ENCODE data around the gene ERCC5. TPM values are rescaled to one million over a fixed set of nuclear protein-coding genes. Genes with fewer than 3 reads are reported as not detected.

ERCC5 gene
- polyA plus RNA-seq, 1 donor (not counting 4 experiments of a cell fraction or from before 2014, with no cell fraction given), result 40.3 TPM

DNA sequence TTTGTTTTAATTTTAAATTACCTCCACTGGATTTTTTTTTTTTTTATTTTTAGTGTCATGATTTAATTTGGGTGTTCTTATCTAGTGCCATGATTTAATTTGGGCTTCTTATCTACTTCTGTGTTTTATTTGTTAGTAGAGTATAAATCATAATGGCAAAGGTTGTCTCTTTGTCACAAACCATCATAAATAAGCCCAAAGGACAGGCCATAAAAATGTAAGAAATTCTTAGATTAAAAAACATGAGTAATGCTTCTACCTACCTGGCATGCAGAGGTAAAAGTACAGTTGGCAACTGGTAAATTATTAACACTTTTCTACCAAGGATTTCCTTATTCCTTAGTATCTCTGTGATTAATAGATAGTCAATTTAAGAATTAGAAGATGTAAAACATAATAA, 55.2 kb downstream of the ERCC5 start:
- no peaks in the 10 kb centered on the region for H3K9me3 ChIP-seq (ENCODE audit: control insufficient read depth, low read depth, low read length)
- DNase-seq (ENCODE audit: low read depth, low spot score) (no peak), FAIRE-seq (no peak)
- TF ChIP-seq, protein P1, sequence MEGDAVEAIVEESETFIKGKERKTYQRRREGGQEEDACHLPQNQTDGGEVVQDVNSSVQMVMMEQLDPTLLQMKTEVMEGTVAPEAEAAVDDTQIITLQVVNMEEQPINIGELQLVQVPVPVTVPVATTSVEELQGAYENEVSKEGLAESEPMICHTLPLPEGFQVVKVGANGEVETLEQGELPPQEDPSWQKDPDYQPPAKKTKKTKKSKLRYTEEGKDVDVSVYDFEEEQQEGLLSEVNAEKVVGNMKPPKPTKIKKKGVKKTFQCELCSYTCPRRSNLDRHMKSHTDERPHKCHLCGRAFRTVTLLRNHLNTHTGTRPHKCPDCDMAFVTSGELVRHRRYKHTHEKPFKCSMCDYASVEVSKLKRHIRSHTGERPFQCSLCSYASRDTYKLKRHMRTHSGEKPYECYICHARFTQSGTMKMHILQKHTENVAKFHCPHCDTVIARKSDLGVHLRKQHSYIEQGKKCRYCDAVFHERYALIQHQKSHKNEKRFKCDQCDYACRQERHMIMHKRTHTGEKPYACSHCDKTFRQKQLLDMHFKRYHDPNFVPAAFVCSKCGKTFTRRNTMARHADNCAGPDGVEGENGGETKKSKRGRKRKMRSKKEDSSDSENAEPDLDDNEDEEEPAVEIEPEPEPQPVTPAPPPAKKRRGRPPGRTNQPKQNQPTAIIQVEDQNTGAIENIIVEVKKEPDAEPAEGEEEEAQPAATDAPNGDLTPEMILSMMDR (optimal IDR thresholded peaks at IDR 0.05 in 1 of 3, IDR thresholded peaks at IDR 0.05 in 1 of 3, conservative IDR thresholded peaks at IDR 0.05 in 1 of 3; ENCODE audit: extremely low read depth in 1 of 3, insufficient read depth in 2 of 3, low read length in 3 of 3), result no peak
- no peak for TF ChIP-seq EZH2 (IDR thresholded peaks at IDR 0.05; ENCODE audit: low read length)
- no peak overlapping the region for H3K27ac ChIP-seq (ENCODE audit: control insufficient read depth, insufficient read depth, low read length)
- H3K79me2 ChIP-seq (ENCODE audit: control insufficient read depth, insufficient read depth, low read length), result no peaks in the 10 kb centered on the region
- H3K36me3 ChIP-seq (ENCODE audit: control insufficient read depth in 2 of 2, extremely low read depth in 1 of 2, insufficient read depth in 2 of 2, low read length in 2 of 2), result no peaks in the 10 kb centered on the region
- H3K9ac ChIP-seq (ENCODE audit: control insufficient read depth, extremely low read depth, insufficient read depth, low read length), result no peak overlapping the region
- no peak overlapping the region for H2AFZ ChIP-seq (ENCODE audit: control insufficient read depth, low read length)
- H3K4me3 ChIP-seq (ENCODE audit: control insufficient read depth in 2 of 3, extremely low read depth in 1 of 3, insufficient read depth in 2 of 3, low read depth in 1 of 3, low read length in 3 of 3), result no peak overlapping the region
- H3K9me1 ChIP-seq (ENCODE audit: control insufficient read depth, extremely low read depth, insufficient read depth, low read length), result no peaks in the 10 kb centered on the region
- H4K20me1 ChIP-seq (ENCODE audit: control insufficient read depth, extremely low read depth, insufficient read depth, low read length), result no peaks in the 10 kb centered on the region
- H3K27me3 ChIP-seq (ENCODE audit: control insufficient read depth, extremely low read depth, insufficient read depth, low read length), result no peaks in the 10 kb centered on the region
- H3K4me2 ChIP-seq (ENCODE audit: control insufficient read depth, extremely low read depth, insufficient read depth, low read depth, low read length), result no peak overlapping the region
- dilution Hi-C loops (cut with MboI; ENCODE audit: extremely low pct_ligation_motif_present, low sequenced_read_pairs), result no loop called here
- peaks cover 26% of the 10 kb centered on the region for H3K4me1 ChIP-seq (ENCODE audit: control insufficient read depth, extremely low read depth, insufficient read depth, low read length)

DNA sequence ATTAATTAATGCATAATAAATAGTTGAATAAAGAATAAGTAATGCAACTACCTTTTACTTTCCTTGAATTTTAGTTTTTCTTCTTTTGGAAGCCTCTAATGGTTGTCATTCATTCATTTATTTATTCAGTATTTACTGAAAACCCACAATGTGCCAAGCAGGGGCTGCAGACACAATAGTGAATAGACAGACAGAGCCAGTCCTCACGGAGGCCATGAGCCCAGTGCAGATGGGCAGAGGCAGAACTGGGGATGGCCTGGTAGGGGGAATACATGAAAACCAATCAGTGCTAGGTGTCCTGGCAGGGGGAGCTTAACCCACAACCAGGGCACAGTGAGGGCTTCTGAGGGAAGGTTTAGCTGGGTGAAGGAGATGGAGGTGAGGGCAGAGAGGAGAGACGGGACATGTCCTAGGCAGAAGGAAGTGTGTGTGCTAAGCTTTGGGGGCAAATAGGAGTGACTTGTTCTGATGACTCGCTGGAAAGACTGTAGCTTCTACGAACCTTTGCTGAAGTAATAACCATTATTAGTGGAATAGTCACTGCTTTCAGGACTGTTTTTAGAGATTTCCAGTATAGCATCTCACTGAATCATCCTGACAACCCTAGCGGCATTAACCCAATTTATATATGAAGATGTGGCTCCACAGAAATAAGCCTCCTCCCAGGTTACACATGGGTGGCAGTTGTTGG, 55.9 kb downstream of the ERCC5 start:
- Histone ChIP-seq H3K79me2 (ENCODE audit: control insufficient read depth, insufficient read depth, low read length) (no peaks in the 10 kb centered on the region), H3K27ac (ENCODE audit: control insufficient read depth, insufficient read depth, low read length) (no peak overlapping the region), H4K20me1 (ENCODE audit: control insufficient read depth, extremely low read depth, insufficient read depth, low read length) (no peaks in the 10 kb centered on the region), H3K9me3 (ENCODE audit: control insufficient read depth, low read depth, low read length) (no peaks in the 10 kb centered on the region), H3K4me3 (ENCODE audit: control insufficient read depth in 2 of 3, extremely low read depth in 1 of 3, insufficient read depth in 2 of 3, low read depth in 1 of 3, low read length in 3 of 3) (no peak overlapping the region), H3K27me3 (ENCODE audit: control insufficient read depth, extremely low read depth, insufficient read depth, low read length) (no peaks in the 10 kb centered on the region), H3K9me1 (ENCODE audit: control insufficient read depth, extremely low read depth, insufficient read depth, low read length) (no peaks in the 10 kb centered on the region), H2AFZ (ENCODE audit: control insufficient read depth, low read length) (peak overlapping the region; percentile 68), H3K4me2 (ENCODE audit: control insufficient read depth, extremely low read depth, insufficient read depth, low read depth, low read length) (no peak overlapping the region), H3K36me3 (ENCODE audit: control insufficient read depth in 2 of 2, extremely low read depth in 1 of 2, insufficient read depth in 2 of 2, low read length in 2 of 2) (no peaks in the 10 kb centered on the region), H3K4me1 (ENCODE audit: control insufficient read depth, extremely low read depth, insufficient read depth, low read length) (peaks cover 26% of the 10 kb centered on the region), H3K9ac (ENCODE audit: control insufficient read depth, extremely low read depth, insufficient read depth, low read length) (no peak overlapping the region)
- TF ChIP-seq EZH2 (IDR thresholded peaks at IDR 0.05; ENCODE audit: low read length), result no peak
- TF ChIP-seq, protein P1 (optimal IDR thresholded peaks at IDR 0.05 in 1 of 3, IDR thresholded peaks at IDR 0.05 in 1 of 3, conservative IDR thresholded peaks at IDR 0.05 in 1 of 3; ENCODE audit: extremely low read depth in 1 of 3, insufficient read depth in 2 of 3, low read length in 3 of 3), result no peak
- DNase-seq (ENCODE audit: low read depth, low spot score) (no peak), FAIRE-seq (peak; percentile 87)
- dilution Hi-C loops (cut with MboI; ENCODE audit: extremely low pct_ligation_motif_present, low sequenced_read_pairs), result no loop called here

Measured in keratinocyte (primary cell).